HepG2 (cell line): ENCODE results near the gene SLC16A3. TPM values are rescaled to one million over a fixed set of nuclear protein-coding genes. Genes with fewer than 3 reads are reported as not detected.

Experiments
- ARHGAP35 ChIP-seq: sonication (generic); formaldehyde crosslinking; IDR thresholded peaks from 2 replicates; pipeline ENCODE4 v1.9.0; 2022; ENCODE audit warnings: mild to moderate bottlenecking, inconsistent platforms, moderate library complexity, missing genetic modification reagents, borderline replicate concordance
- ARID5B ChIP-seq: IDR thresholded peaks from 2 replicates; pipeline ENCODE4 v1.4.0; 2020; ENCODE audit warnings: mild to moderate bottlenecking, missing genetic modification reagents
- ARNT2 ChIP-seq: sonication (generic); formaldehyde crosslinking; IDR thresholded peaks from 2 replicates; pipeline ENCODE4 v1.8.0; 2022; ENCODE audit warnings: mild to moderate bottlenecking, low read depth, missing genetic modification reagents, moderate library complexity
- FOXC1 ChIP-seq: sonication (generic); formaldehyde crosslinking; IDR thresholded peaks from 2 replicates; pipeline ENCODE4 v1.8.0; 2022; ENCODE audit warnings: mild to moderate bottlenecking, missing genetic modification reagents, borderline replicate concordance
- HDAC6 ChIP-seq: fragments of 200-600 bp; sonication (generic); IDR thresholded peaks from 2 replicates; pipeline ENCODE4 v1.7.0; 2017; ENCODE audit warnings: mild to moderate bottlenecking, antibody characterized with exemption, low read length, low read depth
- MTF2 ChIP-seq: sonication (generic); formaldehyde crosslinking; IDR thresholded peaks from 2 replicates; pipeline ENCODE4 v1.5.0; 2020; ENCODE audit warnings: missing genetic modification reagents, borderline replicate concordance
- NFATC3 ChIP-seq: sonication (generic); formaldehyde crosslinking; IDR thresholded peaks from 2 replicates; pipeline ENCODE4 v1.5.1; 2020; ENCODE audit warnings: mild to moderate bottlenecking, missing genetic modification reagents
- NPAS2 ChIP-seq: sonication (generic); formaldehyde crosslinking; IDR thresholded peaks from 2 replicates; pipeline ENCODE4 v1.8.0; 2022; ENCODE audit warnings: mild to moderate bottlenecking, missing genetic modification reagents, borderline replicate concordance
- PHF21A ChIP-seq: sonication (generic); formaldehyde crosslinking; IDR thresholded peaks from 2 replicates; pipeline ENCODE4 v1.5.0; 2020; ENCODE audit warnings: mild to moderate bottlenecking, missing genetic modification reagents
- RFXANK ChIP-seq: IDR thresholded peaks from 2 replicates; pipeline ENCODE4 v1.6.1; 2016
- SIN3B ChIP-seq: fragments of 150-350 bp; IDR thresholded peaks from 2 replicates; pipeline ENCODE4 v1.6.1; 2014; ENCODE audit warnings: low read length
- SKIL ChIP-seq: sonication (generic); formaldehyde crosslinking; IDR thresholded peaks from 2 replicates; pipeline ENCODE4 v1.8.0; 2022; ENCODE audit warnings: missing genetic modification reagents, mild to moderate bottlenecking, moderate library complexity, borderline replicate concordance
- SMAD1 ChIP-seq: sonication (generic); formaldehyde crosslinking; IDR thresholded peaks from 2 replicates; pipeline ENCODE4 v1.4.0; 2020; ENCODE audit warnings: missing genetic modification reagents, low read depth, mild to moderate bottlenecking, borderline replicate concordance
- SRSF1 ChIP-seq: fragments of 200-400 bp; formaldehyde crosslinking; optimal IDR thresholded peaks from 2 replicates; pipeline ENCODE3; 2017; ENCODE audit warnings: mild to moderate bottlenecking, low read depth, low read length, moderate library complexity
- TARDBP ChIP-seq: sonication (generic); formaldehyde crosslinking; IDR thresholded peaks from 2 replicates; pipeline ENCODE4 v1.8.0; 2022; ENCODE audit warnings: mild to moderate bottlenecking, missing genetic modification reagents
- ZBTB21 ChIP-seq: sonication (generic); formaldehyde crosslinking; IDR thresholded peaks from 2 replicates; pipeline ENCODE4 v1.4.0; 2020; ENCODE audit warnings: missing genetic modification reagents
- ZBTB8A ChIP-seq: sonication (generic); formaldehyde crosslinking; IDR thresholded peaks from 2 replicates; pipeline ENCODE4 v1.4.0; 2020; ENCODE audit warnings: mild to moderate bottlenecking, low read depth, missing genetic modification reagents, borderline replicate concordance
- ZC3H13 ChIP-seq: sonication (generic); formaldehyde crosslinking; IDR thresholded peaks from 2 replicates; pipeline ENCODE4 v1.8.1; 2023; ENCODE audit warnings: mild to moderate bottlenecking, missing genetic modification reagents, moderate library complexity
- ZNF260 ChIP-seq: sonication (generic); formaldehyde crosslinking; IDR thresholded peaks from 2 replicates; pipeline ENCODE4 v1.4.0; 2020; ENCODE audit warnings: missing genetic modification reagents, low read depth, mild to moderate bottlenecking, borderline replicate concordance
- ZNF484 ChIP-seq: sonication (generic); formaldehyde crosslinking; IDR thresholded peaks from 2 replicates; pipeline ENCODE4 v1.5.1; 2020; ENCODE audit warnings: mild to moderate bottlenecking, low read depth, missing genetic modification reagents, borderline replicate concordance
- ZNF496 ChIP-seq: sonication (generic); formaldehyde crosslinking; IDR thresholded peaks from 2 replicates; pipeline ENCODE4 v1.8.1; 2023; ENCODE audit warnings: mild to moderate bottlenecking, moderate library complexity, missing genetic modification reagents; ENCODE audit not compliant: insufficient replicate concordance
- ZNF530 ChIP-seq: sonication (generic); formaldehyde crosslinking; IDR thresholded peaks from 2 replicates; pipeline ENCODE4 v1.5.0; 2020; ENCODE audit warnings: low read depth, mild to moderate bottlenecking, missing genetic modification reagents
- ZNF629 ChIP-seq: sonication (generic); formaldehyde crosslinking; conservative IDR thresholded peaks from 2 replicates; pipeline ENCODE4 v1.5.0; 2020; ENCODE audit warnings: missing genetic modification reagents
- ZNF737 ChIP-seq: sonication (generic); formaldehyde crosslinking; IDR thresholded peaks from 2 replicates; pipeline ENCODE4 v1.5.0; 2020; ENCODE audit warnings: missing genetic modification reagents, mild to moderate bottlenecking, borderline replicate concordance
- polyA plus RNA-seq, 8 experiments: library from polyadenylated mRNA; depleted of rRNA in 3 of 8; stranded (reverse) in 7 of 8; unstranded in 1 of 8; fragments of >200 nt; fragmentation: Illumina TruSeq in 4 of 8; extraction: Trizol in 4 of 8; gene quantifications; 2 replicates each; pipeline versions ENCODE4 v1.2.1 to v1.2.3, GENCODE V29; 2011 to 2016; ENCODE audit warnings: low read depth in 4 of 8, missing spikeins in 1 of 8, mixed read lengths in 1 of 8; ENCODE audit not compliant: insufficient read depth in 1 of 8
- total RNA-seq, 5 experiments: library from RNA; depleted of rRNA; stranded (reverse); fragments of >200 nt; fragmentation: Illumina TruSeq; extraction: Trizol; gene quantifications; 2 replicates each; pipeline ENCODE4 v1.2.3, GENCODE V29; 2016; ENCODE audit warnings: low read depth in 1 of 5

Gene SLC16A3
- total and polyA plus RNA-seq, 2 of the 13 experiments (the other 11 are each of a cell fraction or from before 2014, with no cell fraction given) = 242 to 349 TPM

GRCh38 chr17:82241183-82241925 lies 12.5 kb downstream of the SLC16A3 start (continued):
- TF ChIP-seq ARID5B = no peak
- no peak for TF ChIP-seq MTF2
- peak; percentile 69; the same call in 1 of the 2 replicates for TF ChIP-seq ZNF530 (CRISPR knock-in tag)
- TF ChIP-seq NFATC3 = peak; percentile 85; the same call in 1 of the 2 replicates
- peak; percentile 89 for TF ChIP-seq ARHGAP35 (CRISPR knock-in tag)
- no peak for TF ChIP-seq ZNF496 (CRISPR knock-in tag)
- TF ChIP-seq NPAS2 (CRISPR knock-in tag) = no peak
- TF ChIP-seq SRSF1 = peak; percentile 70
- no peak; the same call in 1 of the 2 replicates for TF ChIP-seq SMAD1 (CRISPR knock-in tag)
- no peak for TF ChIP-seq ZNF260 (CRISPR knock-in tag)
- TF ChIP-seq ZNF484 (CRISPR knock-in tag) = no peak
- TF ChIP-seq ZBTB21 (CRISPR knock-in tag) = no peak
- TF ChIP-seq ZNF737 (CRISPR knock-in tag) = peak; percentile 74; the same call in 1 of the 2 replicates
- 0 out of 2 replicates have a peak, but pooled peaks have one; percentile 19 for TF ChIP-seq ZNF629
- TF ChIP-seq SIN3B = no peak
- no peak for TF ChIP-seq ZBTB8A (CRISPR knock-in tag)
- 0 out of 2 replicates have a peak, but pooled peaks have one; percentile 53 for TF ChIP-seq RFXANK (CRISPR knock-in tag)
- TF ChIP-seq ARNT2 (CRISPR knock-in tag) = 0 out of 2 replicates have a peak, but pooled peaks have one; percentile 41
- TF ChIP-seq HDAC6 = no peak
- peak; percentile 99; the same call in 1 of the 2 replicates for TF ChIP-seq ZC3H13
- TF ChIP-seq TARDBP (CRISPR knock-in tag) = no peak; the same call in 1 of the 2 replicates
- 0 out of 2 replicates have a peak, but pooled peaks have one; percentile 31 for TF ChIP-seq PHF21A (CRISPR knock-in tag)
- no peak; the same call in 1 of the 2 replicates for TF ChIP-seq FOXC1 (CRISPR knock-in tag)
- TF ChIP-seq SKIL = peak; percentile 77; the same call in 1 of the 2 replicates
